Caco-2 (cell line): ENCODE data around the gene GGA1. TPM values are rescaled to one million over a fixed set of nuclear protein-coding genes. Genes with fewer than 3 reads are reported as not detected.

Experiments
- BruUV-seq: library from RNA; stranded (reverse); fragments of 400-500 nt; replicated peaks from 2 replicates; lab custom pipeline; 2021; lab: Mats Ljungman, UMichigan
- CTCF ChIA-PET: fragments of 300-600 bp; sonication (Branson Sonifier 250); formaldehyde crosslinking; loops from one replicate; lab custom pipeline; 2022; ENCODE audit warnings: antibody characterized with exemption; lab: Charles Lee
- POLR2A ChIA-PET: fragments of 300-600 bp; sonication (Branson Sonifier 250); formaldehyde crosslinking; loops from one replicate; lab custom pipeline; 2022; ENCODE audit warnings: antibody characterized with exemption; lab: Charles Lee
- DNase-seq, 2 experiments: peaks; one replicate each; pipeline versions ENCODE4 v3.0.0 to v3.0.0-alpha.2; 2020 to 2022
- H3K27me3 ChIP-seq: replicated peaks from 2 replicates; pipeline ENCODE4 v1.6.0; 2011; ENCODE audit warnings: low read length; ENCODE audit not compliant: control insufficient read depth, insufficient read depth
- H3K36me3 ChIP-seq: 2 replicates; pipeline ENCODE4 v1.5.1; 2011; ENCODE audit warnings: low read length; ENCODE audit not compliant: control insufficient read depth, insufficient read depth
- H3K4me1 ChIP-seq: fragments of 250-450 bp; sonication (Bioruptor Pico); 2 replicates; pipeline ENCODE4 v1.5.1; 2020; ENCODE audit warnings: mild to moderate bottlenecking
- H3K4me3 ChIP-seq: 2 replicates; pipeline ENCODE4 v1.5.1; 2011; ENCODE audit warnings: low read depth, mild to moderate bottlenecking, control low read depth, low read length
- H3K9me3 ChIP-seq: fragments of 250-450 bp; sonication (Bioruptor Pico); 2 replicates; pipeline ENCODE4 v1.5.1; 2020; ENCODE audit warnings: mild to moderate bottlenecking, moderate library complexity
- H3K27ac Mint-ChIP-seq: one replicate; pipeline ENCODE4 v1.8.0; 2022; ENCODE audit warnings: mixed read lengths; ENCODE audit not compliant: unreplicated experiment
- H3K27me3 Mint-ChIP-seq: one replicate; pipeline ENCODE4 v1.8.0; 2022; ENCODE audit warnings: mixed read lengths; ENCODE audit not compliant: insufficient read depth, unreplicated experiment
- H3K36me3 Mint-ChIP-seq: one replicate; pipeline ENCODE4 v1.8.0; 2022; ENCODE audit warnings: mild to moderate bottlenecking, mixed read lengths; ENCODE audit not compliant: insufficient read depth, unreplicated experiment
- H3K4me1 Mint-ChIP-seq: one replicate; pipeline ENCODE4 v1.8.0; 2022; ENCODE audit warnings: low read depth, mixed read lengths; ENCODE audit not compliant: unreplicated experiment
- H3K4me3 Mint-ChIP-seq: one replicate; pipeline ENCODE4 v1.8.0; 2022; ENCODE audit warnings: mild to moderate bottlenecking, moderate library complexity, mixed read lengths; ENCODE audit not compliant: unreplicated experiment
- H3K9me3 Mint-ChIP-seq: one replicate; pipeline ENCODE4 v1.8.0; 2022; ENCODE audit warnings: mixed read lengths; ENCODE audit not compliant: unreplicated experiment
- CTCF ChIP-seq, 2 experiments: fragments of 200-600 bp in 1 of 2; IDR thresholded peaks; 1 replicate in 1 of 2; 2 replicates in 1 of 2; pipeline versions ENCODE4 v1.5.1 to v1.8.0; 2011 to 2022; ENCODE audit warnings: antibody characterized with exemption in 1 of 2, control low read depth in 1 of 2, inconsistent platforms in 1 of 2, low read depth in 1 of 2, low read length in 1 of 2, mild to moderate bottlenecking in 1 of 2, moderate library complexity in 1 of 2; ENCODE audit not compliant: insufficient read depth in 1 of 2, severe bottlenecking in 1 of 2, unreplicated experiment in 1 of 2
- intact Hi-C: fragments of 100-400 bp; cut with micrococcal nuclease; formaldehyde crosslinking; loops from one replicate; pipeline ENCODE4 v1.10.0; 2022; ENCODE audit not compliant: unreplicated experiment
- total RNA-seq: library from RNA; stranded (reverse); gene quantifications from 2 replicates; pipeline ENCODE4 v1.2.3, GENCODE V29; 2022

GGA1 gene
- total RNA-seq, 1 experiment from 2014 or later = 65.7 TPM

GRCh38 chr22:37632174-37633088, 23.8 kb downstream of the GGA1 start:
- TF ChIP-seq CTCF (IDR thresholded peaks at IDR 0.05; ENCODE audit: insufficient read depth in 1 of 2, low read depth in 1 of 2, low read length in 1 of 2, severe bottlenecking in 1 of 2, unreplicated experiment in 1 of 2) = no peak
- H3K36me3 Mint-ChIP-seq = peaks cover 4% of the 10 kb centered on the region
- peaks cover 5% of the 10 kb centered on the region for H3K4me1 Mint-ChIP-seq
- H3K4me3 Mint-ChIP-seq = no peak overlapping the region
- intact Hi-C loops = no loop called here
- no peaks in the 10 kb centered on the region; the same call in 1 of the 2 replicates for H3K36me3 ChIP-seq
- no peak for DNase-seq
- H3K27me3 ChIP-seq = no peaks in the 10 kb centered on the region
- H3K9me3 Mint-ChIP-seq = no peaks in the 10 kb centered on the region
- POLR2A ChIA-PET = no interaction called here
- no peak overlapping the region for H3K4me3 ChIP-seq
- CTCF ChIA-PET = interaction anchor here (0.5 to 1.9 kb wide), 2 partner anchors 11 to 225 kb away, joined by 7 to 11 read pairs; no protein-coding TSS in a partner anchor
- H3K9me3 ChIP-seq = no peaks in the 10 kb centered on the region
- BruUV-seq = no TSS peak
- H3K27ac Mint-ChIP-seq = peak overlapping the region; percentile 61
- no peaks in the 10 kb centered on the region for H3K27me3 Mint-ChIP-seq
- peaks cover 12% of the 10 kb centered on the region; the same call in 1 of the 2 replicates for H3K4me1 ChIP-seq

GRCh38 chr22:37633089-37633624, 24.5 kb downstream of the GGA1 start:
- TF ChIP-seq CTCF (IDR thresholded peaks at IDR 0.05; ENCODE audit: insufficient read depth in 1 of 2, low read depth in 1 of 2, low read length in 1 of 2, severe bottlenecking in 1 of 2, unreplicated experiment in 1 of 2) = no peak
- TSS peak; percentile 15 for BruUV-seq
- Mint-ChIP-seq H3K4me3 (no peak overlapping the region), H3K36me3 (peaks cover 4% of the 10 kb centered on the region), H3K27ac (no peak overlapping the region), H3K27me3 (no peaks in the 10 kb centered on the region), H3K9me3 (no peaks in the 10 kb centered on the region), H3K4me1 (peaks cover 5% of the 10 kb centered on the region)
- intact Hi-C loops = no loop called here
- no peak for DNase-seq
- Histone ChIP-seq H3K36me3 (no peaks in the 10 kb centered on the region; the same call in 1 of the 2 replicates), H3K9me3 (no peaks in the 10 kb centered on the region), H3K4me1 (peaks cover 15% of the 10 kb centered on the region; the same call in 1 of the 2 replicates), H3K27me3 (no peaks in the 10 kb centered on the region), H3K4me3 (no peak overlapping the region)
- ChIA-PET CTCF (interaction anchor here (0.6 to 1.0 kb wide), 2 partner anchors 25 to 29 kb away, joined by 6 to 8 read pairs; partner anchors contain the start of gene GGA1), POLR2A (no interaction called here)
